Mesendoderm (in vitro differentiated cells): ENCODE measurements around the gene NCAPH2.

Source experiments
- DNase-seq: peaks from one replicate; pipeline ENCODE4 v3.0.0; 2013
- H2AK5ac ChIP-seq: 2 replicates; pipeline ENCODE4 v1.6.1; 2013; ENCODE audit warnings: low read length, inconsistent platforms
- H2BK120ac ChIP-seq: 2 replicates; pipeline ENCODE4 v1.6.1; 2013; ENCODE audit warnings: low read depth, mild to moderate bottlenecking, low read length, moderate library complexity, mixed read lengths
- H2BK15ac ChIP-seq: replicated peaks from 2 replicates; pipeline ENCODE4 v1.6.1; 2013; ENCODE audit warnings: low read depth, mild to moderate bottlenecking, moderate library complexity
- H2BK5ac ChIP-seq: 2 replicates; pipeline ENCODE4 v1.6.1; 2013; ENCODE audit warnings: low read length, inconsistent platforms
- H3K18ac ChIP-seq: 2 replicates; pipeline ENCODE4 v1.6.1; 2013; ENCODE audit warnings: mild to moderate bottlenecking, low read length, mixed read lengths
- H3K23ac ChIP-seq: one replicate; pipeline ENCODE4 v1.6.1; 2013; ENCODE audit warnings: low read length
- H3K27ac ChIP-seq: 2 replicates; pipeline ENCODE4 v1.5.1; 2013; ENCODE audit warnings: low read depth, mild to moderate bottlenecking, inconsistent platforms, low read length, moderate library complexity
- H3K27me3 ChIP-seq: 2 replicates; pipeline ENCODE4 v1.6.1; 2013; ENCODE audit warnings: low read length, control low read depth, mild to moderate bottlenecking, inconsistent platforms; ENCODE audit not compliant: insufficient read depth, poor library complexity
- H3K36me3 ChIP-seq: 2 replicates; pipeline ENCODE4 v1.6.1; 2013; ENCODE audit warnings: low read length, inconsistent platforms; ENCODE audit not compliant: control insufficient read depth, insufficient read depth
- H3K4ac ChIP-seq: one replicate; pipeline ENCODE4 v1.6.1; 2013; ENCODE audit warnings: low read depth, mild to moderate bottlenecking, low read length, moderate library complexity
- H3K4me1 ChIP-seq: 2 replicates; pipeline ENCODE4 v1.6.1; 2013; ENCODE audit warnings: low read depth, low read length, inconsistent platforms; ENCODE audit not compliant: control insufficient read depth
- H3K4me2 ChIP-seq: 2 replicates; pipeline ENCODE4 v1.6.1; 2013; ENCODE audit warnings: low read length
- H3K4me3 ChIP-seq: 2 replicates; pipeline ENCODE4 v1.5.1; 2013; ENCODE audit warnings: mild to moderate bottlenecking, low read length
- H3K56ac ChIP-seq: one replicate; pipeline ENCODE4 v1.6.1; 2013; ENCODE audit warnings: low read length
- H3K79me1 ChIP-seq: 2 replicates; pipeline ENCODE4 v1.6.1; 2013; ENCODE audit warnings: low read length, inconsistent platforms
- H3K79me2 ChIP-seq: 2 replicates; pipeline ENCODE4 v1.6.1; 2013; ENCODE audit warnings: mild to moderate bottlenecking, low read length; ENCODE audit not compliant: control insufficient read depth, insufficient read depth
- H3K9ac ChIP-seq: 2 replicates; pipeline ENCODE4 v1.6.1; 2013; ENCODE audit warnings: low read length, inconsistent platforms
- H4K5ac ChIP-seq: one replicate; pipeline ENCODE4 v1.6.1; 2013; ENCODE audit warnings: low read length
- H4K8ac ChIP-seq: one replicate; pipeline ENCODE4 v1.6.1; 2013; ENCODE audit warnings: low read depth, mild to moderate bottlenecking, control low read depth, low read length, moderate library complexity
- WGBS: extraction: QIAGEN DNeasy Blood & Tissue Kit; methylation state at CpG from one replicate; pipeline ENCODE4 v1.1.7; 2013; ENCODE audit warnings: low lambda C conversion rate, missing lambda C conversion rate; ENCODE audit not compliant: insufficient coverage; ENCODE audit errors: extremely low coverage; 5-methylcytosine and 5-hydroxymethylcytosine counted together

NCAPH2 gene

GRCh38 chr22:50476868-50477267 lies 31.2 kb upstream of the NCAPH2 start:
- no CpG with 5 or more reads among the region's 7 CpGs for WGBS
- Histone ChIP-seq H3K27ac (no peak overlapping the region), H3K9ac (no peak overlapping the region), H3K4me2 (no peak overlapping the region), H3K4me3 (no peak overlapping the region), H3K27me3 (no peaks in the 10 kb centered on the region), H3K36me3 (no peaks in the 10 kb centered on the region), H2AK5ac (no peak overlapping the region), H2BK120ac (no peak overlapping the region), H3K79me2 (peaks cover 24% of the 10 kb centered on the region), H3K4ac (no peak overlapping the region), H2BK15ac (no peak overlapping the region), H4K8ac (no peak overlapping the region), H3K18ac (no peak overlapping the region), H2BK5ac (no peak overlapping the region), H3K23ac (no peak overlapping the region), H3K79me1 (peaks cover 16% of the 10 kb centered on the region), H3K4me1 (peaks cover 3% of the 10 kb centered on the region), H3K56ac (no peak overlapping the region), H4K5ac (no peak overlapping the region)
- DNase-seq: no peak

GRCh38 chr22:50477923-50478322 lies 30.1 kb upstream of the NCAPH2 start:
- H3K9ac ChIP-seq: no peak overlapping the region
- H3K79me2 ChIP-seq: peaks cover 14% of the 10 kb centered on the region
- H3K18ac ChIP-seq: no peak overlapping the region
- H3K79me1 ChIP-seq: peaks cover 9% of the 10 kb centered on the region
- no peak overlapping the region for H3K27ac ChIP-seq
- H2AK5ac ChIP-seq: no peak overlapping the region
- no peak overlapping the region for H3K4me3 ChIP-seq
- peaks cover 3% of the 10 kb centered on the region for H3K4me1 ChIP-seq
- no peak for DNase-seq
- H3K27me3 ChIP-seq: no peaks in the 10 kb centered on the region
- no peak overlapping the region for H3K56ac ChIP-seq
- no peak overlapping the region for H2BK15ac ChIP-seq
- no CpG with 5 or more reads among the region's 12 CpGs for WGBS
- no peak overlapping the region for H2BK5ac ChIP-seq
- no peaks in the 10 kb centered on the region for H3K36me3 ChIP-seq
- H3K4me2 ChIP-seq: no peak overlapping the region
- H3K4ac ChIP-seq: no peak overlapping the region
- H4K8ac ChIP-seq: no peak overlapping the region
- H4K5ac ChIP-seq: no peak overlapping the region
- H2BK120ac ChIP-seq: no peak overlapping the region
- H3K23ac ChIP-seq: no peak overlapping the region

DNA sequence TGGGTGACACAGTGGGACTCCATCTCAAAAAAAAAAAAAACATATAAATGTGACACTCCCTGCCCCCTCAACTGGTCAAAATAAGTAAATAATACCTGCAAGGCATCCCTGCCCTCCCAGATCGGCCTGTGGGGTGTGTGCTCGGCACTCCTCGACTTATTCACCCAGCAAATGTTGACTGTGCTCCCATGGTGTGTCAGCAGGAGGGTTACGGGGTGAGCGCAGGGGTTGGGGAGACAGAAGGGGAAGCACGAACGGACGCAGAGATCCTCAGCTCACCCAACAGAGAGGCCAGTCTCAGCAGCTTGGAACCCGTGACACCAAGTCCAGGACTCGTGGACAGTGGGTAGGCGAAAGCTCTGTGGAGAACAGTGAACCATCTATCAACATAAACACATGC lies 28.3 kb upstream of the NCAPH2 start:
- Histone ChIP-seq H4K5ac (no peak overlapping the region), H3K27me3 (no peaks in the 10 kb centered on the region), H2BK5ac (no peak overlapping the region), H3K4me3 (no peak overlapping the region), H2BK120ac (no peak overlapping the region), H3K79me2 (no peaks in the 10 kb centered on the region), H3K36me3 (no peaks in the 10 kb centered on the region), H2BK15ac (no peak overlapping the region), H3K56ac (no peak overlapping the region), H3K4ac (no peak overlapping the region), H3K18ac (no peak overlapping the region), H3K23ac (no peak overlapping the region), H3K27ac (no peak overlapping the region), H3K79me1 (no peaks in the 10 kb centered on the region), H2AK5ac (no peak overlapping the region), H4K8ac (no peak overlapping the region), H3K4me1 (peaks cover 3% of the 10 kb centered on the region), H3K9ac (no peak overlapping the region), H3K4me2 (no peak overlapping the region)
- DNase-seq: no peak
- WGBS: no CpG with 5 or more reads among the region's 11 CpGs

DNA sequence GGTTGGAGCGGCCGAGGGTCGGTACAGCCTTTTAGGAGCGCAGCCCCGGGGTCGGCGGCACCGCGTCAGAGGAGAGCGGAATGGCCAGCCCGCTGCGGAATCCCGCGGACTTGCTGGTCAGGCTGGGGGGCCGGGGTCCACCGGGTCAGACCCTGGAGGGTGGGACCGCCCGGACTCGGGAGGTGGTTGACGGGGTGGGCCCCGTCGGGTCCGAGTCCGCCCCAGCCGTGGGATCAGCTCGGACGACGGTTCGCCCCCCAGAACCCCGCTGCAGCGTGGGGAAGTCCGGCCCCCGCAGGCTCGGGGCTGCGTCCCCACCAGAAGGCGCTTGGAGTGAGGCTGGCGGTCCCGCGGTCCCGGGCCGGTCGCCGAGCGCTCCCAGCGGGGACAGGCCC lies 27.0 kb upstream of the NCAPH2 start:
- Histone ChIP-seq H2BK15ac (no peak overlapping the region), H4K8ac (no peak overlapping the region), H3K4ac (no peak overlapping the region), H3K4me2 (peak overlapping the region; percentile 46), H2BK120ac (no peak overlapping the region), H3K36me3 (no peaks in the 10 kb centered on the region), H3K18ac (peak overlapping the region; percentile 29), H2BK5ac (no peak overlapping the region), H3K79me1 (no peaks in the 10 kb centered on the region), H4K5ac (no peak overlapping the region), H3K27me3 (no peaks in the 10 kb centered on the region), H3K4me3 (peak overlapping the region; percentile 30), H3K4me1 (no peaks in the 10 kb centered on the region), H3K56ac (peak overlapping the region; percentile 89), H3K23ac (peak overlapping the region; percentile 98), H3K27ac (no peak overlapping the region), H2AK5ac (no peak overlapping the region), H3K79me2 (no peaks in the 10 kb centered on the region), H3K9ac (peak overlapping the region; percentile 71)
- no peak for DNase-seq
- no CpG with 5 or more reads among the region's 45 CpGs for WGBS

- no peak within 1 kb of the TSS for H4K5ac ChIP-seq
- H2BK5ac ChIP-seq: no peak within 1 kb of the TSS
- no peaks in the 10 kb centered on the region for H3K79me2 ChIP-seq
- H3K9ac ChIP-seq: peak within 1 kb of the TSS; percentile 82
- no peaks in the 10 kb centered on the region for H3K36me3 ChIP-seq
- H3K4me2 ChIP-seq: peak within 1 kb of the TSS; percentile 57
- WGBS: no CpG with 5 or more reads among the region's 70 CpGs
- H2BK15ac ChIP-seq: no peak within 1 kb of the TSS
- no peak within 1 kb of the TSS for H3K27ac ChIP-seq
- H3K4me3 ChIP-seq: peak within 1 kb of the TSS; percentile 30
- H2BK120ac ChIP-seq: no peak within 1 kb of the TSS
- peak within 1 kb of the TSS; percentile 98 for H3K23ac ChIP-seq
- no peaks in the 10 kb centered on the region for H3K4me1 ChIP-seq
- no peaks in the 10 kb centered on the region for H3K79me1 ChIP-seq
- H3K27me3 ChIP-seq: no peaks in the 10 kb centered on the region
- DNase-seq: peak; percentile 76
- no peak within 1 kb of the TSS for H2AK5ac ChIP-seq
- H4K8ac ChIP-seq: no peak within 1 kb of the TSS
- H3K18ac ChIP-seq: peak within 1 kb of the TSS; percentile 78
- H3K56ac ChIP-seq: peak within 1 kb of the TSS; percentile 91
- peak within 1 kb of the TSS; percentile 56 for H3K4ac ChIP-seq
These were observed 26.5 kb upstream of the NCAPH2 start, which contains the start of gene ADM2 for GRCh38 chr22:50481440-50482106. ADM2 (plus strand) TSS chr22:50481543; CDS start chr22:50481848, 305 bp downstream.
